Endothelial cell of umbilical vein (primary cell): Measurements from ENCODE around the gene ESYT2. TPM values are rescaled to one million over a fixed set of nuclear protein-coding genes. Genes with fewer than 3 reads are reported as not detected.

Source experiments
- BruUV-seq: library from RNA; stranded (reverse); fragments of 400-500 nt; replicated peaks from 2 replicates; lab custom pipeline; 2021; lab: Mats Ljungman, UMichigan
- CTCF ChIA-PET: fragments of 300-600, 350-600 bp; sonication (Branson Sonifier 250); formaldehyde crosslinking; loops from one replicate; lab custom pipeline; 2021; ENCODE audit warnings: antibody characterized with exemption, inconsistent platforms; lab: Charles Lee
- POLR2A ChIA-PET: fragments of 300-600, 350-600 bp; sonication (Branson Sonifier 250); formaldehyde crosslinking; loops from one replicate; lab custom pipeline; 2021; ENCODE audit warnings: antibody characterized with exemption, inconsistent platforms; lab: Charles Lee
- DNase-seq: peaks from one replicate; pipeline ENCODE4 v3.0.0-alpha.2; 2011; ENCODE audit warnings: low read depth, low spot score
- FAIRE-seq: peaks from 2 replicates; lab custom pipeline; 2011; peaks lifted over from hg19 to GRCh38; lab: Jason Lieb, UNC
- H2AFZ ChIP-seq: 2 replicates; pipeline ENCODE4 v1.6.0; 2012; ENCODE audit warnings: low read depth, low read length, control low read depth, inconsistent platforms
- H3K27ac ChIP-seq: 2 replicates; pipeline ENCODE4 v1.5.1; 2011; ENCODE audit warnings: low read depth, mild to moderate bottlenecking, control low read depth, low read length, moderate library complexity; ENCODE audit not compliant: insufficient read depth
- H3K27me3 ChIP-seq, 2 experiments: 2 replicates each; pipeline versions ENCODE4 v1.6.0 to v1.6.1; 2011; ENCODE audit warnings: low read length in 2 of 2, mixed read lengths in 1 of 2; ENCODE audit not compliant: control insufficient read depth in 2 of 2, insufficient read depth in 2 of 2
- H3K36me3 ChIP-seq, 2 experiments: 2 replicates in 1 of 2; 3 replicates in 1 of 2; pipeline ENCODE4 v1.5.1; 2011; ENCODE audit warnings: low read length in 2 of 2, mild to moderate bottlenecking in 1 of 2, moderate library complexity in 1 of 2; ENCODE audit not compliant: control insufficient read depth in 2 of 2, insufficient read depth in 2 of 2; ENCODE audit errors: extremely low read depth in 1 of 2
- H3K4me1 ChIP-seq: 3 replicates; pipeline ENCODE4 v1.5.1; 2011; ENCODE audit warnings: mild to moderate bottlenecking, low read length; ENCODE audit not compliant: control insufficient read depth, insufficient read depth; ENCODE audit errors: extremely low read depth
- H3K4me2 ChIP-seq: 2 replicates; pipeline ENCODE4 v1.6.1; 2011; ENCODE audit warnings: low read length, control low read depth, mixed read lengths; ENCODE audit not compliant: insufficient read depth
- H3K4me3 ChIP-seq, 3 experiments: fragments of 200-600 bp in 1 of 3; sonication (generic), shearing (Covaris generic) in 1 of 3; replicated peaks in 1 of 3; 2 replicates each; pipeline ENCODE4 v1.5.1; 2011 to 2016; ENCODE audit warnings: control low read depth in 3 of 3, low read length in 3 of 3, mild to moderate bottlenecking in 2 of 3, inconsistent platforms in 1 of 3, low read depth in 1 of 3, moderate library complexity in 1 of 3; ENCODE audit not compliant: insufficient read depth in 1 of 3
- H3K79me2 ChIP-seq: 2 replicates; pipeline ENCODE4 v1.6.0; 2012; ENCODE audit warnings: low read length, inconsistent platforms; ENCODE audit not compliant: control insufficient read depth, insufficient read depth
- H3K9ac ChIP-seq: replicated peaks from 2 replicates; pipeline ENCODE3; 2011; ENCODE audit warnings: low read length, control low read depth; ENCODE audit not compliant: insufficient read depth; ENCODE audit errors: extremely low read depth
- H3K9me1 ChIP-seq: replicated peaks from 3 replicates; pipeline ENCODE4 v1.6.0; 2011; ENCODE audit warnings: mild to moderate bottlenecking, low read length; ENCODE audit not compliant: control insufficient read depth, insufficient read depth; ENCODE audit errors: extremely low read depth
- H3K9me3 ChIP-seq: replicated peaks from 2 replicates; pipeline ENCODE4 v1.5.1; 2012; ENCODE audit warnings: low read length, inconsistent platforms; ENCODE audit not compliant: control insufficient read depth, insufficient read depth
- H4K20me1 ChIP-seq: replicated peaks from 2 replicates; pipeline ENCODE3; 2011; ENCODE audit warnings: mild to moderate bottlenecking, low read length; ENCODE audit not compliant: control insufficient read depth, insufficient read depth; ENCODE audit errors: extremely low read depth
- CTCF ChIP-seq, 2 donors: IDR thresholded peaks; 1 replicate in 1 of 2; 2 replicates in 1 of 2; pipeline ENCODE4 v1.5.1; 2011; ENCODE audit warnings: low read length in 2 of 2, mild to moderate bottlenecking in 2 of 2, moderate library complexity in 2 of 2, control low read depth in 1 of 2, inconsistent platforms in 1 of 2, low read depth in 1 of 2; ENCODE audit not compliant: insufficient read depth in 1 of 2; ENCODE audit errors: extremely low read depth in 1 of 2
- EZH2 ChIP-seq: IDR thresholded peaks from 2 replicates; pipeline ENCODE4 v1.6.1; 2012; ENCODE audit warnings: borderline replicate concordance, low read depth, mild to moderate bottlenecking, moderate library complexity, low read length, inconsistent platforms; ENCODE audit not compliant: severe bottlenecking
- FOS ChIP-seq: IDR thresholded peaks from 2 replicates; pipeline ENCODE4 v1.6.1; 2011; ENCODE audit warnings: mild to moderate bottlenecking, low read length, moderate library complexity, borderline replicate concordance; ENCODE audit not compliant: insufficient read depth
- GATA2 ChIP-seq: IDR thresholded peaks from 2 replicates; pipeline ENCODE4 v1.7.0; 2011; ENCODE audit warnings: low read depth, mild to moderate bottlenecking, moderate library complexity, mixed read lengths, low read length; ENCODE audit not compliant: insufficient read length, insufficient read depth
- JUN ChIP-seq: IDR thresholded peaks from 2 replicates; pipeline ENCODE4 v1.6.1; 2011; ENCODE audit warnings: borderline replicate concordance, low read depth; ENCODE audit not compliant: insufficient read length, insufficient read depth
- MYC ChIP-seq: IDR thresholded peaks from one replicate; pipeline ENCODE4 v1.6.1; 2011; ENCODE audit warnings: mild to moderate bottlenecking, low read depth, low read length
- POLR2A ChIP-seq: IDR thresholded peaks from 2 replicates; pipeline ENCODE4 v1.6.1; 2012; ENCODE audit warnings: low read depth, mild to moderate bottlenecking, control low read depth, low read length
- POLR2AphosphoS5 ChIP-seq: IDR thresholded peaks from 2 replicates; pipeline ENCODE4 v1.6.1; 2012; ENCODE audit warnings: low read depth, mild to moderate bottlenecking, control low read depth, low read length, moderate library complexity; ENCODE audit not compliant: insufficient read depth
- dilution Hi-C: fragments of 300-500 bp; cut with MboI; formaldehyde crosslinking; loops from one replicate; pipeline ENCODE4 v1.15.0; 2019; ENCODE audit warnings: low sequenced_read_pairs; ENCODE audit not compliant: extremely low pct_ligation_motif_present
- intact Hi-C: fragments of 100-400 bp; cut with micrococcal nuclease; formaldehyde crosslinking; loops from one replicate; pipeline ENCODE4 v1.10.0; 2022
- polyA plus RNA-seq, 4 experiments: library from polyadenylated mRNA; depleted of rRNA in 3 of 4; stranded (reverse) in 3 of 4; unstranded in 1 of 4; fragments of >200 nt; gene quantifications; 2 replicates each; pipeline versions ENCODE4 v1.2.1 to v1.2.3, GENCODE V29; 2011 to 2012; ENCODE audit warnings: missing spikeins in 1 of 4
- total RNA-seq: library from RNA; stranded (reverse); gene quantifications from 2 replicates; pipeline ENCODE4 v1.2.3, GENCODE V29; 2021
- TF ChIP-seq, protein P1 (sequence below): IDR thresholded peaks from 2 replicates; pipeline ENCODE4 v1.6.1; 2011; ENCODE audit not compliant: insufficient read depth, insufficient read length

ESYT2 gene
- total and polyA plus RNA-seq, 2 donors (not counting 3 experiments of a cell fraction or from before 2014, with no cell fraction given), result 18.8 to 46.6 TPM

GRCh38 chr7:158781974-158782664 lies 47.2 kb downstream of the ESYT2 start:
- H3K4me1 ChIP-seq, result peaks cover 12% of the 10 kb centered on the region
- H3K79me2 ChIP-seq, result no peaks in the 10 kb centered on the region
- H3K27me3 ChIP-seq, result no peaks in the 10 kb centered on the region
- DNase-seq (no peak), FAIRE-seq (no peak)
- dilution Hi-C loops, result no loop called here
- H3K9me3 ChIP-seq, result no peaks in the 10 kb centered on the region
- ChIA-PET CTCF (interaction anchor here (0.7 to 2.8 kb wide), 14 partner anchors 13 to 195 kb away, joined by 3 to 34 read pairs (median 6); partner anchors contain the start of genes DYNC2I1, ESYT2 and NCAPG2), POLR2A (no interaction called here)
- H4K20me1 ChIP-seq, result no peaks in the 10 kb centered on the region
- no peak overlapping the region for H2AFZ ChIP-seq
- no peak overlapping the region for H3K27ac ChIP-seq
- BruUV-seq, result no TSS peak
- H3K9me1 ChIP-seq, result no peaks in the 10 kb centered on the region
- peaks cover 6 to 12% of the 10 kb centered on the region in 2 experiments for H3K36me3 ChIP-seq
- no peak overlapping the region for H3K4me2 ChIP-seq
- no peak overlapping the region for H3K9ac ChIP-seq
- TF ChIP-seq CTCF (IDR thresholded peaks at IDR 0.05; ENCODE audit: extremely low read depth in 1 of 2, insufficient read depth in 1 of 2, low read depth in 1 of 2, low read length in 2 of 2) (no peak), MYC (no peak), EZH2 (no peak), FOS (no peak), POLR2AphosphoS5 (no peak), GATA2 (no peak), POLR2A (no peak), JUN (no peak)
- TF ChIP-seq, protein P1, sequence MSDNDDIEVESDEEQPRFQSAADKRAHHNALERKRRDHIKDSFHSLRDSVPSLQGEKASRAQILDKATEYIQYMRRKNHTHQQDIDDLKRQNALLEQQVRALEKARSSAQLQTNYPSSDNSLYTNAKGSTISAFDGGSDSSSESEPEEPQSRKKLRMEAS, result no peak
- intact Hi-C loops, result loop anchor here (2.0 kb wide), 2 partner anchors 37 to 41 kb away; no protein-coding TSS in a partner anchor
- no peak overlapping the region for H3K4me3 ChIP-seq
